BE2C (cell line): Measurements from ENCODE around the gene SPTBN2.

Experiments
- DNase-seq: peaks from one replicate; pipeline ENCODE4 v3.0.0-alpha.2; 2020
- H3K27me3 ChIP-seq: fragments of 250-450 bp; sonication (Bioruptor Pico); 2 replicates; pipeline ENCODE4 v1.5.1; 2020; ENCODE audit warnings: mild to moderate bottlenecking
- H3K36me3 ChIP-seq: fragments of 250-450 bp; sonication (Bioruptor Pico); 2 replicates; pipeline ENCODE4 v1.5.1; 2020; ENCODE audit warnings: mild to moderate bottlenecking
- H3K4me1 ChIP-seq: fragments of 250-450 bp; sonication (Bioruptor Pico); 2 replicates; pipeline ENCODE4 v1.5.1; 2020
- H3K4me3 ChIP-seq: 2 replicates; pipeline ENCODE4 v1.5.1; 2011; ENCODE audit warnings: low read depth, low read length
- H3K9me3 ChIP-seq: fragments of 250-450 bp; sonication (Bioruptor Pico); 2 replicates; pipeline ENCODE4 v1.5.1; 2020
- TF ChIP-seq, protein P1 (sequence below): IDR thresholded peaks from 2 replicates; pipeline ENCODE4 v1.5.1; 2012; ENCODE audit warnings: mild to moderate bottlenecking, low read depth, low read length

SPTBN2 gene

DNA sequence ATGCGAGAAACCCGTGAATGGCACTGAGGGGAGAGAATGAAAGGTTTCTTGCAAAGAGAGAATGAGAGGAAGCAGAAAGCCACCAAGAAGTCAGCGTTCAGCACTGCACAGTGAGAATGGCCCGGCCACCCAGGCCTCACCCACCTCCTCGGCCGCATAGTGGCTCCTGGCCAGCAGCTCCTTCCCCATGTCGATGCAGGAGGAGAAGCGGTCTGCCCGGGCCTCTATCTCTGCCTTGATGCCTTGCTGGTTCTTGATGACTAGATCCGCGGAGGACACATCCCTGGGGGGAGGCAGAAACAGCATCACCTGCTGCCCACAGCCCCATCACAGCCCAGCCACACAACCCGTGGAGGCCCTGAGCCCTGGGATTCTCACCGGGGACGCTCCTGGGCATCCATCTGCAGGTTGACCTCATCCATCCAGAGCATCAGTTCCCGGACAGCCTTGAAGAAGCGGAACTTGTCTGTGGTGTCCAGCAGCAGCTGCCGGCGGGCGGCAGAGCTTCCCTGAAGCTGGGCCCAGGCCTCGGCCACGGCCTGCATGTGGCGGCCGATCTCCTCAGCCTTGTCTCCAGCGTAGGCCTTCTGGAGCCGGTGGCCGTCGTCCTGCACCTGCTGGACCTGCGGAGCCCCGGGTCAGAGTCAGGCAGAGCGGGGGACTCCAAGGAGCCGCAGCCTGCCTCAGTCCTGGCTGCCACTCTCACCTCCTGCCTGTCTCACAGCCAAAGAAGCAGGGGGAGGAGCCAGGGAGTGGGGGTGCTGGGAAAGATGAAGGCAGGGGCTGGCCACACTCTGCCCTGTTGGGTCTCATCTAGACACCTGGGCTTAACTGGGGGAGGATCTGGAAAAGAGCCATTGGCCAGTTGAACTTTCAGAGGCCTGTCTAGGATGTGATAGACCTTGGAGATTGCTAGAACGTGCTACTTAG, 39.1 kb downstream of the SPTBN2 start:
- H3K4me3 ChIP-seq: no peak overlapping the region
- peaks cover 10% of the 10 kb centered on the region for H3K4me1 ChIP-seq
- no peaks in the 10 kb centered on the region for H3K9me3 ChIP-seq
- no peaks in the 10 kb centered on the region for H3K27me3 ChIP-seq
- no peak for DNase-seq
- TF ChIP-seq, protein P1, sequence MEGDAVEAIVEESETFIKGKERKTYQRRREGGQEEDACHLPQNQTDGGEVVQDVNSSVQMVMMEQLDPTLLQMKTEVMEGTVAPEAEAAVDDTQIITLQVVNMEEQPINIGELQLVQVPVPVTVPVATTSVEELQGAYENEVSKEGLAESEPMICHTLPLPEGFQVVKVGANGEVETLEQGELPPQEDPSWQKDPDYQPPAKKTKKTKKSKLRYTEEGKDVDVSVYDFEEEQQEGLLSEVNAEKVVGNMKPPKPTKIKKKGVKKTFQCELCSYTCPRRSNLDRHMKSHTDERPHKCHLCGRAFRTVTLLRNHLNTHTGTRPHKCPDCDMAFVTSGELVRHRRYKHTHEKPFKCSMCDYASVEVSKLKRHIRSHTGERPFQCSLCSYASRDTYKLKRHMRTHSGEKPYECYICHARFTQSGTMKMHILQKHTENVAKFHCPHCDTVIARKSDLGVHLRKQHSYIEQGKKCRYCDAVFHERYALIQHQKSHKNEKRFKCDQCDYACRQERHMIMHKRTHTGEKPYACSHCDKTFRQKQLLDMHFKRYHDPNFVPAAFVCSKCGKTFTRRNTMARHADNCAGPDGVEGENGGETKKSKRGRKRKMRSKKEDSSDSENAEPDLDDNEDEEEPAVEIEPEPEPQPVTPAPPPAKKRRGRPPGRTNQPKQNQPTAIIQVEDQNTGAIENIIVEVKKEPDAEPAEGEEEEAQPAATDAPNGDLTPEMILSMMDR: no peak
- peaks cover 64% of the 10 kb centered on the region for H3K36me3 ChIP-seq

GRCh38 chr11:66688561-66689534, 40.2 kb downstream of the SPTBN2 start:
- DNase-seq: no peak
- Histone ChIP-seq H3K4me3 (no peak overlapping the region), H3K4me1 (peaks cover 11% of the 10 kb centered on the region), H3K27me3 (no peaks in the 10 kb centered on the region), H3K36me3 (peaks cover 60% of the 10 kb centered on the region), H3K9me3 (no peaks in the 10 kb centered on the region)
- TF ChIP-seq, protein P1: no peak

GRCh38 chr11:66687831-66688281, 41.2 kb downstream of the SPTBN2 start:
- Histone ChIP-seq H3K36me3 (peaks cover 54% of the 10 kb centered on the region), H3K27me3 (no peaks in the 10 kb centered on the region), H3K4me3 (no peak overlapping the region), H3K4me1 (peaks cover 11% of the 10 kb centered on the region), H3K9me3 (no peaks in the 10 kb centered on the region)
- DNase-seq: no peak
- TF ChIP-seq, protein P1: no peak

GRCh38 chr11:66686801-66687750, 41.9 kb downstream of the SPTBN2 start:
- Histone ChIP-seq H3K36me3 (peaks cover 47% of the 10 kb centered on the region), H3K4me1 (peaks cover 11% of the 10 kb centered on the region), H3K9me3 (no peaks in the 10 kb centered on the region), H3K4me3 (no peak overlapping the region), H3K27me3 (no peaks in the 10 kb centered on the region)
- TF ChIP-seq, protein P1: no peak
- DNase-seq: no peak

- DNase-seq: no peak
- TF ChIP-seq, protein P1: no peak
Measured at GRCh38 chr11:66686100-66686785, 42.8 kb downstream of the SPTBN2 start.

More at GRCh38 chr11:66686100-66686785, 42.8 kb downstream of the SPTBN2 start:
- no peak overlapping the region for H3K4me3 ChIP-seq
- no peaks in the 10 kb centered on the region for H3K9me3 ChIP-seq
- H3K27me3 ChIP-seq: no peaks in the 10 kb centered on the region
- H3K4me1 ChIP-seq: peaks cover 11% of the 10 kb centered on the region
- H3K36me3 ChIP-seq: peaks cover 38% of the 10 kb centered on the region
